Hippocampal formation (tissue), 2 donors: ENCODE data around the gene STUM.

Source experiments
- DNase-seq, 2 donors: peaks; one replicate each; lab custom pipeline; 2025; lab: John Stamatoyannopoulos, UW

The STUM gene

GRCh38 chr1:226652613-226653012 is 104.0 kb downstream of the STUM start:
- DNase-seq: no peak

GRCh38 chr1:226653311-226653921 is 104.9 kb downstream of the STUM start:
- no peak for DNase-seq

GRCh38 chr1:226654046-226654667 is 105.6 kb downstream of the STUM start:
- DNase-seq: no peak

GRCh38 chr1:226654668-226655055 is 106.1 kb downstream of the STUM start:
- DNase-seq: no peak

GRCh38 chr1:226655251-226656163 is 106.9 kb downstream of the STUM start:
- no peak for DNase-seq

GRCh38 chr1:226656201-226656600 is 107.6 kb downstream of the STUM start:
- no peak for DNase-seq

GRCh38 chr1:226656601-226657277 is 108.2 kb downstream of the STUM start:
- DNase-seq: no peak

- peak; percentile 58 to 76 for DNase-seq
Observed at GRCh38 chr1:226657895-226658545, 109.5 kb downstream of the STUM start.

- DNase-seq: peak in 1 of 2 donors; percentile 69
Observed at GRCh38 chr1:226658546-226659125, 110.1 kb downstream of the STUM start.
